ENCODE data around the gene WWOX. TPM values are rescaled to one million over a fixed set of nuclear protein-coding genes. Genes with fewer than 3 reads are reported as not detected.
"Not testable (repeated sequence)": the region's sequence is repeated elsewhere in the genome, so short reads cannot be mapped to it uniquely, and the experiment has no call there.

The WWOX gene
- total RNA-seq, 6 donors from 2014 or later = 18.7 to 167 (median 31.0) TPM

DNA sequence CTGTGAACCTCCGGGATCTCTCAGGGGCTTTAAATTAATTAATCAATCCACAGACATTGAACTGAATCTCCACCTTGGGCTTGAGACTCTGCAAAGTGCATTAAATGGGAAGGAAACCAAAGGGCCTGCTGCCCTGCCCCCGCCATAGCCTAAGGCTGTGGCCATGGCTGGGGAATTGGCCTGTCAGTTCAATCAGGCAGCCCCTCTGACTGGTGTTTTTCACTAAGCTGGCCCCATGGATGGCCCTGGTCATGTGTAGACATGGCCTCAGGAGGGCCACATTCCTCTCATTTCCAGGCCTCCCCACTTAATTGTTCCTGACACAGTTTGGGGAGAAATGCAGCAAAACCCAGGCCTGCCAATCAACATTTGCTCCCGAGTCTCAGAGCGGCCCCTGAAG, 499.8 kb downstream of the WWOX start:
- ATAC-seq (ENCODE audit: low FRiP score in 2 of 2) (no peak), DNase-seq (no peak)
- no peak overlapping the region for H3K27ac ChIP-seq
- no peaks in the 10 kb centered on the region for H3K9me3 ChIP-seq
- no peak for TF ChIP-seq POLR2A (IDR thresholded peaks at IDR 0.05)
- TF ChIP-seq EP300 (IDR thresholded peaks at IDR 0.05) = no peak
- TF ChIP-seq POLR2AphosphoS5 (IDR thresholded peaks at IDR 0.05) = no peak
- TF ChIP-seq, protein P1, sequence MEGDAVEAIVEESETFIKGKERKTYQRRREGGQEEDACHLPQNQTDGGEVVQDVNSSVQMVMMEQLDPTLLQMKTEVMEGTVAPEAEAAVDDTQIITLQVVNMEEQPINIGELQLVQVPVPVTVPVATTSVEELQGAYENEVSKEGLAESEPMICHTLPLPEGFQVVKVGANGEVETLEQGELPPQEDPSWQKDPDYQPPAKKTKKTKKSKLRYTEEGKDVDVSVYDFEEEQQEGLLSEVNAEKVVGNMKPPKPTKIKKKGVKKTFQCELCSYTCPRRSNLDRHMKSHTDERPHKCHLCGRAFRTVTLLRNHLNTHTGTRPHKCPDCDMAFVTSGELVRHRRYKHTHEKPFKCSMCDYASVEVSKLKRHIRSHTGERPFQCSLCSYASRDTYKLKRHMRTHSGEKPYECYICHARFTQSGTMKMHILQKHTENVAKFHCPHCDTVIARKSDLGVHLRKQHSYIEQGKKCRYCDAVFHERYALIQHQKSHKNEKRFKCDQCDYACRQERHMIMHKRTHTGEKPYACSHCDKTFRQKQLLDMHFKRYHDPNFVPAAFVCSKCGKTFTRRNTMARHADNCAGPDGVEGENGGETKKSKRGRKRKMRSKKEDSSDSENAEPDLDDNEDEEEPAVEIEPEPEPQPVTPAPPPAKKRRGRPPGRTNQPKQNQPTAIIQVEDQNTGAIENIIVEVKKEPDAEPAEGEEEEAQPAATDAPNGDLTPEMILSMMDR (IDR thresholded peaks at IDR 0.05) = no peak
- WGBS, 2 donors = 94 to 96% methylated on average over 2 of the region's 4 CpGs
- H3K36me3 ChIP-seq = no peaks in the 10 kb centered on the region
- no peak overlapping the region for H3K4me3 ChIP-seq
- no peaks in the 10 kb centered on the region for H3K27me3 ChIP-seq
- no peaks in the 10 kb centered on the region for H3K4me1 ChIP-seq

DNA sequence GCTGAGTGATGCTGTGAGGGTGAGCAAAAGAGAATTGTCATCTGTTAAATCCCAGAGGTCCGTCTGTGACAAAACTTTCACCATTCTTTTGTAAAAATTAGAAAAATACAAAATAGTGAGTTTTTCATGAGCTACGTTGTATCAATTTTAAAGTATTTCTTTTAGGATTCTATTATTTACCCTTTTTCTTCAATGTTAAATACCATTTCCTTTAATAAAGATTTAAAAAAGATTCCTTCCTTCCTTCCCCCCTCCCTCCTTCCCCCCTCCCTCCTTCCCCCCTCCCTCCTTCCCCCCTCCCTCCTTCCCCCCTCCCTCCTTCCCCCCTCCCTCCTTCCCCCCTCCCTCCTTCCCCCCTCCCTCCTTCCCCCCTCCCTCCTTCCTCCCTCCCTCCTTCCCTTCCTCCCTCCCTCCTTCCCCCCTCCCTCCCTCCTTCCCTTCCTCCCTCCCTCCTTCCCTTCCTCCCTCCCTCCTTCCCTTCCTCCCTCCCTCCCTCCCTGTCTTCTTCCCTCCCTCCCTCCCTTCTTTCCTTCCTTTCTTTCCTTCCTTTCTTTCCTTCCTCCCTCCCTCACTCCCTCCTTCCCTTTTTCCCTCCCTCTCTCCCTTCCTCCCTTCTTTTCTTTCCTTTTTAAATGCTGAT, 505.1 kb downstream of the WWOX start:
- H3K27me3 ChIP-seq; DNase-seq; H3K27ac ChIP-seq; H3K9me3 ChIP-seq; H3K4me3 ChIP-seq; H3K36me3 ChIP-seq; ATAC-seq (ENCODE audit: low FRiP score in 2 of 2); H3K4me1 ChIP-seq: not testable (repeated sequence)
- 90 to 96% methylated on average over 2 of the region's 2 CpGs for WGBS, 2 donors

DNA sequence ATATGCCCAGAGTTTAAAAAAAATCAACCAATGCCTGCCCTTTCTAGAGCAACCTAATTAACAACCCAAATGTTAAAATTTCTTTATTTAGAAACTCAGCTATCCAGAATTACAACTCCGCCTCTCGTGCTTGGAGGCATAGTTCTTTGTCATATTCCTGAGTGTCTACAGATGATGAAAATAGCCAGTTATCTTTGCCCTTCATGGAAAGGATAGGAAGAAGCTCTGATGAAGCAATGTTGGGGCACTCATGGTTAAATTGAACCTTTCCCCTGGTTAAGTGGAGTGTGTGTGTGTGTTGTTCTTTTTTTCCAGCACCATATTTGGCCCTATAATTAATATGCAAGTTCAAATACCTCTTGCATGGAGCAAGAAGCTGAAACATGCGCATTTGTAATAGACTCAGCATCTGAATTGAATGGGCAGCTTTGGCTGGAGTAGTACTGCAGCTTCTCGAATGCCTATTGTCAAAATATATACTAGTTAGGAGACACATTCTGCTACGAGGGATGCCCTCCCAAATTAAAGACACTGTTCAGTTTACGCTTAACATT, 506.2 kb downstream of the WWOX start:
- Histone ChIP-seq H3K27me3 (no peaks in the 10 kb centered on the region), H3K4me3 (no peak overlapping the region), H3K36me3 (no peaks in the 10 kb centered on the region), H3K9me3 (no peaks in the 10 kb centered on the region), H3K27ac (no peak overlapping the region), H3K4me1 (peaks cover 0 to 6% (median 2%) of the 10 kb centered on the region in 4 donors)
- 95% methylated on average over 6 of the region's 6 CpGs for WGBS, 2 donors
- ATAC-seq (ENCODE audit: low FRiP score in 2 of 2) (no peak), DNase-seq (no peak)
- TF ChIP-seq EP300 (IDR thresholded peaks at IDR 0.05) (no peak), POLR2A (IDR thresholded peaks at IDR 0.05) (no peak), POLR2AphosphoS5 (IDR thresholded peaks at IDR 0.05) (no peak)
- TF ChIP-seq, protein P1 (IDR thresholded peaks at IDR 0.05) = no peak

DNA sequence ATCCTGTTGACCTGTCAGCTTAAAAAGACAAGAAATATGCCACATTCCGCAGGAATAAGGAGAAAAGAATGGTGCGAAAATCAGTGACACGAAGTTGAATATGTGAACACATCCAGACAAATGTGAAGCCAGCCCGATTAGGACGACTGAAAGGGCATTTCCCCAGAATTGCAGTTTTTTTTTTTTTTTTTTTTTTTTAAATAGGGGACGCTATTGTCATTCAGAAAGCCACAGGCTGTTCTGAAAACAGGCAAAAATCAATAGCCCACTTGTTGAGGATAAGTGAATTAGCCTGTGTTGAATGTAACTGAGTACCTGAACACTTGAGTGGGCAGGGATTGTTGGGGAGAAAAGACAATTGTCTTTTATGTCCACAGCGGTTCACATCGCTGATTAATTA, 507.1 kb downstream of the WWOX start:
- TF ChIP-seq, protein P1 (IDR thresholded peaks at IDR 0.05) = no peak
- TF ChIP-seq POLR2A (IDR thresholded peaks at IDR 0.05) (no peak), EP300 (IDR thresholded peaks at IDR 0.05) (no peak), POLR2AphosphoS5 (IDR thresholded peaks at IDR 0.05) (no peak)
- ATAC-seq (ENCODE audit: low FRiP score in 2 of 2) = no peak
- Histone ChIP-seq H3K9me3 (no peaks in the 10 kb centered on the region), H3K4me3 (no peak overlapping the region), H3K36me3 (no peaks in the 10 kb centered on the region), H3K27ac (no peak overlapping the region), H3K4me1 (peaks cover 0 to 6% (median 2%) of the 10 kb centered on the region in 4 donors), H3K27me3 (no peaks in the 10 kb centered on the region)
- DNase-seq = no peak
- 90 to 93% methylated on average over 8 of the region's 8 CpGs for WGBS, 2 donors

DNA sequence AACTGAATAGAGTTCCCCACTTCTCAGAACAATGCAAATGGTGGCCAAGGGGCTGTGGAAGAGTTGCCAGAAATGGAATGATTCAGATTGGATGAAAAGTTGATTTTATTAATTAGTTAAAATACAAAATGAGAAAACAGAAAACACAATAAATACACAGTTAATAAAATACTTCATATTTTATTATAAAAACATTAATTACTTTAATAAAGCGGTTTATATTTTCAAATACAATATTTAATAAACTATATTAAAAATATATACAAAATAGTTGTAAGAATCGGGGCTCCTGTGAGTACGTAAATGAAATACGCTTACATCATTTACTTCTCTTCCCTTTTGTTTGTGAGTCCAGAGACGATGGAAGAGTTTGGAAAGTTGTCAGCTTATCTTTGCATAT, 507.6 kb downstream of the WWOX start:
- Histone ChIP-seq H3K9me3 (no peaks in the 10 kb centered on the region), H3K27ac (no peak overlapping the region), H3K36me3 (no peaks in the 10 kb centered on the region), H3K4me3 (no peak overlapping the region), H3K27me3 (no peaks in the 10 kb centered on the region), H3K4me1 (peaks cover 0 to 6% (median 2%) of the 10 kb centered on the region in 4 donors)
- TF ChIP-seq POLR2AphosphoS5 (IDR thresholded peaks at IDR 0.05) (no peak), POLR2A (IDR thresholded peaks at IDR 0.05) (no peak), EP300 (IDR thresholded peaks at IDR 0.05) (no peak)
- TF ChIP-seq, protein P1 (IDR thresholded peaks at IDR 0.05) = no peak
- WGBS, 2 donors = 90 to 91% methylated on average over 5 of the region's 5 CpGs
- no peak for DNase-seq
- ATAC-seq (ENCODE audit: low FRiP score in 2 of 2) = no peak
